Natural killer cell (primary cell): ENCODE data around the gene LYG2. TPM values are rescaled to one million over a fixed set of nuclear protein-coding genes. Genes with fewer than 3 reads are reported as not detected.

Experiments used
- ATAC-seq, 3 donors: fragments of 150-1000 bp in 2 of 3; fragments of 200-7000 bp in 1 of 3; cut with Tn5 transposase; 1 replicate in 1 of 3; 2 replicates in 2 of 3; pipeline ENCODE4 v1.10.0; 2021; ENCODE audit warnings: mild to moderate bottlenecking in 2 of 3, moderate library complexity in 2 of 3
- DNase-seq, 2 donors: peaks; one replicate each; pipeline versions ENCODE4 v3.0.0 to v3.0.0-alpha.2; 2013 to 2021; ENCODE audit warnings: mixed read lengths in 1 of 2
- H3K27ac ChIP-seq: one replicate; pipeline ENCODE4 v1.5.1; 2013; ENCODE audit warnings: mild to moderate bottlenecking, low read length
- H3K27me3 ChIP-seq: one replicate; pipeline ENCODE4 v1.6.1; 2013; ENCODE audit warnings: low read length; ENCODE audit not compliant: control insufficient read depth, insufficient read depth
- H3K36me3 ChIP-seq: one replicate; pipeline ENCODE4 v1.6.1; 2013; ENCODE audit warnings: low read length; ENCODE audit not compliant: control insufficient read depth, insufficient read depth
- H3K4me1 ChIP-seq: one replicate; pipeline ENCODE4 v1.6.1; 2013; ENCODE audit warnings: low read length; ENCODE audit not compliant: control insufficient read depth, insufficient read depth
- H3K4me3 ChIP-seq: one replicate; pipeline ENCODE4 v1.5.1; 2013; ENCODE audit warnings: low read length
- H3K9me3 ChIP-seq: one replicate; pipeline ENCODE4 v1.6.1; 2013; ENCODE audit warnings: low read length; ENCODE audit not compliant: control insufficient read depth, insufficient read depth
- H3K27ac Mint-ChIP-seq, 2 donors: one replicate each; pipeline ENCODE4 v1.8.0; 2022; ENCODE audit warnings: mild to moderate bottlenecking in 2 of 2, mixed read lengths in 2 of 2, moderate library complexity in 1 of 2
- H3K27me3 Mint-ChIP-seq, 2 donors: one replicate each; pipeline ENCODE4 v1.8.0; 2022; ENCODE audit warnings: low read depth in 2 of 2, mixed read lengths in 2 of 2
- H3K36me3 Mint-ChIP-seq: one replicate; pipeline ENCODE4 v1.8.0; 2022; ENCODE audit warnings: mixed read lengths
- H3K4me1 Mint-ChIP-seq, 2 donors: one replicate each; pipeline ENCODE4 v1.8.0; 2022; ENCODE audit warnings: mixed read lengths in 2 of 2
- H3K4me3 Mint-ChIP-seq: one replicate; pipeline ENCODE4 v1.8.0; 2022; ENCODE audit warnings: mild to moderate bottlenecking, moderate library complexity, mixed read lengths
- H3K9me3 Mint-ChIP-seq, 2 donors: one replicate each; pipeline ENCODE4 v1.8.0; 2022; ENCODE audit warnings: mixed read lengths in 2 of 2
- WGBS: methylation state at CpG from one replicate; pipeline ENCODE4 v1.1.7; 2013; ENCODE audit warnings: missing lambda C conversion rate; ENCODE audit not compliant: insufficient coverage; 5-methylcytosine and 5-hydroxymethylcytosine counted together
- intact Hi-C: fragments of 100-400 bp; cut with micrococcal nuclease; formaldehyde crosslinking; loops from one replicate; pipeline ENCODE4 v1.14.2; 2022
- total RNA-seq, 4 donors: library from RNA; stranded (reverse); fragments of 120-200 nt in 1 of 4; gene quantifications; one replicate each; pipeline versions ENCODE4 v1.2.3 to v1.2.4, GENCODE V29; 2013 to 2022
- TF ChIP-seq, protein P1 (sequence below): fragments of 200-600 bp; IDR thresholded peaks from one replicate; pipeline ENCODE4 v1.8.0; 2022; ENCODE audit warnings: antibody characterized with exemption

The LYG2 gene
- total RNA-seq, 3 donors from 2014 or later (not counting 1 experiment from before 2014, with no cell fraction given), result not detected

DNA sequence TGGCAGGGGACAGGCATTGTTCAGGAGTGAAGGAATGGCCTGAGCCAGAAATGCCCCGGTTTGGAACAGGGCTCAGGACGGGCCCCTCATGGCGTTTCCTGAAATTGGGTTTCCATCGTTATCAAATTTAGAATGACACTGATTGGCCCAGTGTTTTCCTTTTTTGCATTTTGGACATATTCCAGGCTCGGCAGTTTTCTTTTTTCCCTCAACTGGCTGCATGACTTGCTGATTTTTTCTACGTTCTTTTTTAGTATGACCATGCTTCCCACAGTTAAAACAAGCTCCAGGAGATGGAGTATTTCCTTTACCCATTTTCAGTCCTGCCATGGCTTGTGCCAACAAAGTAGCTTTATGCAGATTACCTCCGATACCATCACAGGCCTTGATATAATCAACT, 20.4 kb upstream of the LYG2 start:
- Mint-ChIP-seq H3K4me1 (no peaks in the 10 kb centered on the region), H3K36me3 (peaks cover 8% of the 10 kb centered on the region), H3K27me3 (peaks cover 0 to 2% of the 10 kb centered on the region in 2 donors), H3K4me3 (no peak overlapping the region), H3K9me3 (peaks cover 5 to 6% of the 10 kb centered on the region in 2 donors), H3K27ac (no peak overlapping the region)
- DNase-seq (no peak), ATAC-seq (no peak)
- Histone ChIP-seq H3K27ac (no peak overlapping the region), H3K4me1 (no peaks in the 10 kb centered on the region), H3K27me3 (no peaks in the 10 kb centered on the region), H3K36me3 (no peaks in the 10 kb centered on the region), H3K9me3 (peaks cover 8% of the 10 kb centered on the region), H3K4me3 (no peak overlapping the region)
- intact Hi-C loops, result no loop called here
- TF ChIP-seq, protein P1, sequence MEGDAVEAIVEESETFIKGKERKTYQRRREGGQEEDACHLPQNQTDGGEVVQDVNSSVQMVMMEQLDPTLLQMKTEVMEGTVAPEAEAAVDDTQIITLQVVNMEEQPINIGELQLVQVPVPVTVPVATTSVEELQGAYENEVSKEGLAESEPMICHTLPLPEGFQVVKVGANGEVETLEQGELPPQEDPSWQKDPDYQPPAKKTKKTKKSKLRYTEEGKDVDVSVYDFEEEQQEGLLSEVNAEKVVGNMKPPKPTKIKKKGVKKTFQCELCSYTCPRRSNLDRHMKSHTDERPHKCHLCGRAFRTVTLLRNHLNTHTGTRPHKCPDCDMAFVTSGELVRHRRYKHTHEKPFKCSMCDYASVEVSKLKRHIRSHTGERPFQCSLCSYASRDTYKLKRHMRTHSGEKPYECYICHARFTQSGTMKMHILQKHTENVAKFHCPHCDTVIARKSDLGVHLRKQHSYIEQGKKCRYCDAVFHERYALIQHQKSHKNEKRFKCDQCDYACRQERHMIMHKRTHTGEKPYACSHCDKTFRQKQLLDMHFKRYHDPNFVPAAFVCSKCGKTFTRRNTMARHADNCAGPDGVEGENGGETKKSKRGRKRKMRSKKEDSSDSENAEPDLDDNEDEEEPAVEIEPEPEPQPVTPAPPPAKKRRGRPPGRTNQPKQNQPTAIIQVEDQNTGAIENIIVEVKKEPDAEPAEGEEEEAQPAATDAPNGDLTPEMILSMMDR, result no peak
- 48% methylated on average over 7 of the region's 7 CpGs for WGBS

DNA sequence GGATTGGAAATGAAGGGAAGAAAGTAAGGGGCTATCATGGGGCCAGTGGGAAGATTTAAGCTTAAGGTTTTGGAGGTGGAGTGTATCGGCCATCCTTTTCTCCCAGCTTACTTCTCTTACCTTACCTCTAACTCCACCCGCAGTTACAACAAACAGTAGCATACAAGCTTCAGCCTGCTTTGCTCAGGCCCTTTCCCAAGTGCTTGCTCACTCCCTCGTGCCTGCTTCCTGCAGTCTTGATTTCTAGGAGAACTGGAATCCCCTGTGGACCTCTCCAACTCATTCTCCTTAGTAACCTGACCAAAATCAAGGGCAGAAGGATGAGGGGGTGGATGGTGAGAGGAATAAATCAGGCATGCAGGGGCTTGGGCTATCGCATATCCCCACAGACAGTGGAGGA, 5.8 kb upstream of the LYG2 start:
- Mint-ChIP-seq H3K27me3 (peaks cover 0 to 4% of the 10 kb centered on the region in 2 donors), H3K4me1 (no peaks in the 10 kb centered on the region), H3K4me3 (no peak overlapping the region), H3K36me3 (no peaks in the 10 kb centered on the region), H3K27ac (no peak overlapping the region), H3K9me3 (no peaks in the 10 kb centered on the region)
- WGBS, result 91% methylated on average over 4 of the region's 4 CpGs
- Histone ChIP-seq H3K27me3 (no peaks in the 10 kb centered on the region), H3K36me3 (no peaks in the 10 kb centered on the region), H3K9me3 (no peaks in the 10 kb centered on the region), H3K4me3 (no peak overlapping the region), H3K4me1 (no peaks in the 10 kb centered on the region), H3K27ac (no peak overlapping the region)
- TF ChIP-seq, protein P1, result no peak
- intact Hi-C loops, result no loop called here
- DNase-seq (no peak), ATAC-seq (no peak)

DNA sequence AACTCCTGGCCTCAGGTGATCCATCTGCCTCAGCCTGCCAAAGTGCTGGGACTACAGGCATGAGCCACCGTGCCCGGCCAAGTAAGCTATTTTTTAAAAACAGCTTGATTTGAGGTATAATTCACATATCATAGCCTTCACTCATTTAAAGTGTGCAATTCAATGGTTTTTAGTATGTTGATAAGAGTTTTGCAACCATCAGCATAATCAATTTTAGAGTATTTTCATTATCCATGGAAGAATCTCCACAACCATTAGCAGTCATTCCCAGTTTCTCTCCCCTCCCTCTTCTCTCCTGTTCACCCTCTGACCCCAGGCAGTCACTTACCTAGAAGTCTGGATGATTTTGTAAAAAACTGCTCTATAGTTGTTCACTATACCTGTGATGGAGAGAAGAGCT, 4.7 kb upstream of the LYG2 start:
- intact Hi-C loops, result no loop called here
- Mint-ChIP-seq H3K4me1 (no peaks in the 10 kb centered on the region), H3K27me3 (peaks cover 0 to 4% of the 10 kb centered on the region in 2 donors), H3K4me3 (no peak overlapping the region), H3K27ac (no peak overlapping the region), H3K36me3 (no peaks in the 10 kb centered on the region), H3K9me3 (no peaks in the 10 kb centered on the region)
- ATAC-seq (no peak), DNase-seq (no peak)
- H3K27me3 ChIP-seq, result no peaks in the 10 kb centered on the region
- H3K9me3 ChIP-seq, result no peaks in the 10 kb centered on the region
- no peaks in the 10 kb centered on the region for H3K4me1 ChIP-seq
- no peak overlapping the region for H3K4me3 ChIP-seq
- TF ChIP-seq, protein P1, result no peak
- H3K27ac ChIP-seq, result no peak overlapping the region
- H3K36me3 ChIP-seq, result no peaks in the 10 kb centered on the region
- WGBS, result 100% methylated on average over 2 of the region's 2 CpGs

DNA sequence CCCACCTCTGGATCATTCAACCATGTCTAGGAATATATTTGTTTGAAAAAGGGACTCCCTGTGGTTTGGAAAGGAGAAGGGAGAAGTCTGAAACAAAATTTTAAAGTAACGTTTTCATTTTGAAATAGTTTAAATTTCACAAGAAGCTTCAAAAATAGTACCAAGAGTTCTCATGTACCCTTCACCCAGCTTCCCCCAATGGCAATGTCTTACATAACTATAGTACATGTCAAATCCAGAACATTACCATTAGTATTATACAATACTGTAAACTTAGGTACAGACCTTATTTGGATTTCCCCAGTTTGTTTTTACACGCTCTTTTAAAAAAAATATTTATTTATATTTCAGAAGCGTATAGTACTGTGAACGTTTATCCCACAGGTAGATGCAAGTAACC, 4.0 kb upstream of the LYG2 start:
- Histone ChIP-seq H3K4me1 (no peaks in the 10 kb centered on the region), H3K9me3 (no peaks in the 10 kb centered on the region), H3K27me3 (no peaks in the 10 kb centered on the region), H3K36me3 (no peaks in the 10 kb centered on the region), H3K4me3 (no peak overlapping the region), H3K27ac (no peak overlapping the region)
- intact Hi-C loops, result no loop called here
- H3K36me3 Mint-ChIP-seq, result no peaks in the 10 kb centered on the region
- no peak overlapping the region for H3K4me3 Mint-ChIP-seq
- peaks cover 0 to 4% of the 10 kb centered on the region in 2 donors for H3K27me3 Mint-ChIP-seq
- H3K9me3 Mint-ChIP-seq, result no peaks in the 10 kb centered on the region
- ATAC-seq (no peak), DNase-seq (no peak)
- no peaks in the 10 kb centered on the region for H3K4me1 Mint-ChIP-seq
- no peak overlapping the region for H3K27ac Mint-ChIP-seq
- TF ChIP-seq, protein P1, result no peak
- 100% methylated on average over 2 of the region's 4 CpGs for WGBS
